ENCODE results near the gene PDLIM1. TPM values are rescaled to one million over a fixed set of nuclear protein-coding genes. Genes with fewer than 3 reads are reported as not detected.

PDLIM1 gene
- total RNA-seq, 1 experiment from 2014 or later: 115 TPM

DNA sequence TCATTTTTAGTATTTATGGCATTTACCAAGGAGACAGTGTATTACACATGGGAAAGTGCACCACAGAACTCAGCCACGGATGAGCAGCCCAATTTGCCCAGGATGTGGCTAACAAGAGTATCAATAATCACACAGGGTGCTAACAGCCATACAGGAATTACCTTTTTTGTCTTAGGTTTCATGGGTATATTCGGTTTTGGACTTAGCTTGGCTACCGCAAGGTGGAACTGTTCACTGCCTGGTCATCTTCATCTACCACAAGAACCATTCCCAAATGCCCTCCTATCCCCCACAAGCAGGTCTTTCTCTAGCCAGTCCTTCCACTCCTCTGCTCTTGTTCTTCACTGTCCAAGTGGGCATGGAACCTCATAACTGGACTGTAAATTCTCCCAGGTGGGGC, 6.0 kb downstream of the PDLIM1 start:
- no peak for DNase-seq
- Histone ChIP-seq H3K4me2 (ENCODE audit: insufficient read depth, insufficient read length, low read length) (no peak overlapping the region), H3K4ac (ENCODE audit: low read depth, low read length) (no peak overlapping the region), H3K79me1 (ENCODE audit: insufficient read depth, low read depth, low read length, poor library complexity, severe bottlenecking) (no peaks in the 10 kb centered on the region), H3K56ac (ENCODE audit: insufficient read length, low read depth, low read length) (no peak overlapping the region), H3K18ac (ENCODE audit: insufficient read length, low read depth, low read length) (no peak overlapping the region), H2AFZ (ENCODE audit: low read length) (no peak overlapping the region), H3K4me1 (ENCODE audit: insufficient read depth, low read length) (0 out of 2 replicates have a peak, but pooled peaks cover 10% of the 10 kb centered on the region), H3K9me3 (ENCODE audit: control insufficient read depth, low read depth, low read length) (no peaks in the 10 kb centered on the region), H3K27me3 (ENCODE audit: insufficient read depth, low read length) (no peaks in the 10 kb centered on the region), H3K23ac (ENCODE audit: insufficient read length, low read depth, low read length) (no peak overlapping the region), H4K20me1 (ENCODE audit: control insufficient read depth, insufficient read depth, insufficient read length) (no peaks in the 10 kb centered on the region), H4K8ac (replicated peaks; ENCODE audit: insufficient read length, low read depth, low read length) (no peak overlapping the region), H3K79me2 (ENCODE audit: insufficient read depth, low read length) (peaks cover 34% of the 10 kb centered on the region; the same call in 1 of the 2 replicates), H2AK5ac (ENCODE audit: insufficient read length, low read length) (no peak overlapping the region), H4K91ac (ENCODE audit: insufficient read length, low read depth, low read length) (no peak overlapping the region), H2BK12ac (ENCODE audit: insufficient read length, low read depth, low read length) (no peak overlapping the region), H3K23me2 (ENCODE audit: insufficient read length, low read depth, low read length, poor library complexity, severe bottlenecking) (peaks cover 7% of the 10 kb centered on the region), H2BK5ac (ENCODE audit: insufficient read length, low read length) (no peak overlapping the region), H2BK20ac (ENCODE audit: low read depth, low read length, poor library complexity, severe bottlenecking) (no peak overlapping the region), H3K27ac (ENCODE audit: insufficient read length, low read depth, low read length) (no peak overlapping the region), H3K14ac (ENCODE audit: insufficient read depth, low read length) (no peak overlapping the region), H2BK120ac (ENCODE audit: low read depth, low read length, poor library complexity, severe bottlenecking) (no peak overlapping the region), H3T11ph (ENCODE audit: low read length) (no peak overlapping the region), H4K5ac (ENCODE audit: insufficient read length, low read depth, low read length) (no peak overlapping the region), H3K9ac (ENCODE audit: extremely low read depth, insufficient read length, low read length) (no peak overlapping the region), H2BK15ac (ENCODE audit: low read depth, low read length) (no peak overlapping the region)
- H3K36me3 Mint-ChIP-seq (ENCODE audit: insufficient read depth in 1 of 3, low read depth in 3 of 3): peaks cover 0 to 9% (median 0%) of the 10 kb centered on the region in 3 experiments; a peak in 1 of 7 replicates
- no peak overlapping the region; a peak in 1 of 7 replicates for H3K27ac Mint-ChIP-seq
- WGBS (ENCODE audit: extremely low coverage, insufficient read length, low lambda C conversion rate): no CpG with 5 or more reads among the region's 3 CpGs
- peaks cover 47 to 48% of the 10 kb centered on the region in 2 experiments for H3K4me1 Mint-ChIP-seq
- H3K4me3 Mint-ChIP-seq: no peak overlapping the region
- H3K27me3 Mint-ChIP-seq (ENCODE audit: low read depth): no peaks in the 10 kb centered on the region
- TF ChIP-seq, protein P1, sequence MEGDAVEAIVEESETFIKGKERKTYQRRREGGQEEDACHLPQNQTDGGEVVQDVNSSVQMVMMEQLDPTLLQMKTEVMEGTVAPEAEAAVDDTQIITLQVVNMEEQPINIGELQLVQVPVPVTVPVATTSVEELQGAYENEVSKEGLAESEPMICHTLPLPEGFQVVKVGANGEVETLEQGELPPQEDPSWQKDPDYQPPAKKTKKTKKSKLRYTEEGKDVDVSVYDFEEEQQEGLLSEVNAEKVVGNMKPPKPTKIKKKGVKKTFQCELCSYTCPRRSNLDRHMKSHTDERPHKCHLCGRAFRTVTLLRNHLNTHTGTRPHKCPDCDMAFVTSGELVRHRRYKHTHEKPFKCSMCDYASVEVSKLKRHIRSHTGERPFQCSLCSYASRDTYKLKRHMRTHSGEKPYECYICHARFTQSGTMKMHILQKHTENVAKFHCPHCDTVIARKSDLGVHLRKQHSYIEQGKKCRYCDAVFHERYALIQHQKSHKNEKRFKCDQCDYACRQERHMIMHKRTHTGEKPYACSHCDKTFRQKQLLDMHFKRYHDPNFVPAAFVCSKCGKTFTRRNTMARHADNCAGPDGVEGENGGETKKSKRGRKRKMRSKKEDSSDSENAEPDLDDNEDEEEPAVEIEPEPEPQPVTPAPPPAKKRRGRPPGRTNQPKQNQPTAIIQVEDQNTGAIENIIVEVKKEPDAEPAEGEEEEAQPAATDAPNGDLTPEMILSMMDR (conservative IDR thresholded peaks at IDR 0.05): no peak
- no peaks in the 10 kb centered on the region for H3K9me3 Mint-ChIP-seq
